Fibroblast of lung (primary cell): ENCODE measurements around the gene TNNT1.

Experiments used
- CTCF ChIP-seq, 2 donors: IDR thresholded peaks in 1 of 2; conservative IDR thresholded peaks in 1 of 2; 1 replicate in 1 of 2; 2 replicates in 1 of 2; pipeline ENCODE4 v1.5.1; 2011 to 2012; ENCODE audit warnings: low read length in 2 of 2, control low read depth in 1 of 2, inconsistent platforms in 1 of 2, low read depth in 1 of 2, mild to moderate bottlenecking in 1 of 2
- EZH2 ChIP-seq: IDR thresholded peaks from 2 replicates; pipeline ENCODE4 v1.5.1; 2012; ENCODE audit warnings: low read length, control low read depth, mild to moderate bottlenecking; ENCODE audit errors: missing control alignments

- TF ChIP-seq CTCF (conservative IDR thresholded peaks at IDR 0.05 in 1 of 2, IDR thresholded peaks at IDR 0.05 in 1 of 2; ENCODE audit: low read depth in 1 of 2, low read length in 2 of 2), result no peak
- TF ChIP-seq EZH2, result no peak
These were observed 65.8 kb downstream of the TNNT1 start for GRCh38 chr19:55083004-55083850.
